Activated CD4-positive, alpha-beta T cell treated with anti-CD3 and anti-CD28 coated beads for 24 hours (primary cell): ENCODE data around the gene CFI.
"Not testable (repeated sequence)": the region's sequence is repeated elsewhere in the genome, so short reads cannot be mapped to it uniquely, and the experiment has no call there.

Source experiments
- DNase-seq, 2 donors: peaks; one replicate each; pipeline ENCODE4 v3.0.0-alpha.2; 2020; ENCODE audit warnings: low read depth in 2 of 2

The CFI gene

GRCh38 chr4:109798866-109799265, 2.9 kb downstream of the CFI start:
- DNase-seq = no peak

GRCh38 chr4:109795059-109795458, 6.7 kb downstream of the CFI start:
- no peak for DNase-seq

- DNase-seq = no peak
These were observed 14.0 kb downstream of the CFI start for GRCh38 chr4:109787807-109788206.

- no peak for DNase-seq
These were observed 15.0 kb downstream of the CFI start for GRCh38 chr4:109786846-109787245.

GRCh38 chr4:109782092-109782491, 19.7 kb downstream of the CFI start:
- not testable (repeated sequence) for DNase-seq

- DNase-seq = no peak
These were observed 36.9 kb downstream of the CFI start for GRCh38 chr4:109764789-109765402.

- no peak for DNase-seq
These were observed 37.4 kb downstream of the CFI start for GRCh38 chr4:109764376-109764775.

GRCh38 chr4:109760682-109761081, 41.1 kb downstream of the CFI start:
- no peak for DNase-seq

GRCh38 chr4:109755656-109756055, 46.1 kb downstream of the CFI start:
- DNase-seq = no peak

- no peak for DNase-seq
These were observed 47.5 kb downstream of the CFI start for GRCh38 chr4:109754093-109754857.

GRCh38 chr4:109752525-109752924, 49.3 kb downstream of the CFI start:
- no peak for DNase-seq

GRCh38 chr4:109751852-109752251, 49.9 kb downstream of the CFI start:
- DNase-seq = no peak

- no peak for DNase-seq
These were observed 51.1 kb downstream of the CFI start for GRCh38 chr4:109750652-109751244.

- no peak for DNase-seq
These were observed 52.3 kb downstream of the CFI start for GRCh38 chr4:109749388-109750082.

GRCh38 chr4:109748114-109748513, 53.7 kb downstream of the CFI start:
- DNase-seq = no peak

- no peak for DNase-seq
These were observed 55.1 kb downstream of the CFI start for GRCh38 chr4:109746728-109747127.

- DNase-seq = no peak
These were observed 56.0 kb downstream of the CFI start for GRCh38 chr4:109745830-109746229.

GRCh38 chr4:109739547-109739946, 62.3 kb downstream of the CFI start:
- DNase-seq = no peak

GRCh38 chr4:109738104-109738872, 63.5 kb downstream of the CFI start:
- no peak for DNase-seq

GRCh38 chr4:109735566-109736365, 66.0 kb downstream of the CFI start:
- DNase-seq = no peak

GRCh38 chr4:109733728-109734127, 68.1 kb downstream of the CFI start:
- DNase-seq = no peak
